ENCODE results near the gene ABCB8. TPM values are rescaled to one million over a fixed set of nuclear protein-coding genes. Genes with fewer than 3 reads are reported as not detected.

Gene ABCB8
- total and polyA plus RNA-seq, 9 of the 15 experiments (the other 6 are each of a cell fraction or from before 2014, with no cell fraction given), result 7.6 to 106 (median 36.3) TPM

GRCh38 chr7:151056666-151057505 is 28.6 kb downstream of the ABCB8 start (continued):
- no peak for TF ChIP-seq ZBTB11 (CRISPR knock-in tag; IDR thresholded peaks at IDR 0.05)
- TF ChIP-seq BHLHE40 (IDR thresholded peaks at IDR 0.05; ENCODE audit: low read length), result 0 out of 2 replicates have a peak, but pooled peaks have one; percentile 19
- TF ChIP-seq YBX1 (IDR thresholded peaks at IDR 0.05), result no peak
- no peak for TF ChIP-seq POLR3A (IDR thresholded peaks at IDR 0.05; ENCODE audit: borderline replicate concordance, extremely low read depth, insufficient read depth, insufficient read length)
- TF ChIP-seq FOXA1 (IDR thresholded peaks at IDR 0.05; ENCODE audit: borderline replicate concordance), result no peak
- TF ChIP-seq HDAC8 (tag; IDR thresholded peaks at IDR 0.05), result no peak
- no peak; the same call in 1 of the 2 replicates for TF ChIP-seq CREB1 (IDR thresholded peaks at IDR 0.05)
- TF ChIP-seq CREB1 (CRISPR knock-in tag; IDR thresholded peaks at IDR 0.05), result no peak
- no peak for TF ChIP-seq ZKSCAN3 (CRISPR knock-in tag; IDR thresholded peaks at IDR 0.05)
- no peak for TF ChIP-seq MTA3 (IDR thresholded peaks at IDR 0.05; ENCODE audit: borderline replicate concordance)
- 0 out of 2 replicates have a peak, but pooled peaks have one; percentile 27 for TF ChIP-seq OTX1 (CRISPR knock-in tag; IDR thresholded peaks at IDR 0.05)
- TF ChIP-seq KLF16 (IDR thresholded peaks at IDR 0.05), result no peak
- no peak for TF ChIP-seq HDAC3 (IDR thresholded peaks at IDR 0.05; ENCODE audit: borderline replicate concordance, partially characterized antibody)
- no peak for TF ChIP-seq BRF1 (IDR thresholded peaks at IDR 0.05; ENCODE audit: borderline replicate concordance, extremely low read depth, insufficient read length)
- no peak; the same call in 1 of the 2 replicates for TF ChIP-seq ARID4B (CRISPR knock-in tag; IDR thresholded peaks at IDR 0.05)
- 0 out of 2 replicates have a peak, but pooled peaks have one; percentile 43 for TF ChIP-seq MED1 (CRISPR knock-in tag; IDR thresholded peaks at IDR 0.05; ENCODE audit: borderline replicate concordance)
- TF ChIP-seq NR2C1 (IDR thresholded peaks at IDR 0.05), result no peak
- TF ChIP-seq NR2C1 (tag; IDR thresholded peaks at IDR 0.05), result peak; percentile 54
- no peak for TF ChIP-seq THRA (IDR thresholded peaks at IDR 0.05)

All from K562 (cell line).